Measurements from ENCODE around the gene FIBP.
"Not testable (repeated sequence)": the region's sequence is repeated elsewhere in the genome, so short reads cannot be mapped to it uniquely, and the experiment has no call there.

Gene FIBP

DNA sequence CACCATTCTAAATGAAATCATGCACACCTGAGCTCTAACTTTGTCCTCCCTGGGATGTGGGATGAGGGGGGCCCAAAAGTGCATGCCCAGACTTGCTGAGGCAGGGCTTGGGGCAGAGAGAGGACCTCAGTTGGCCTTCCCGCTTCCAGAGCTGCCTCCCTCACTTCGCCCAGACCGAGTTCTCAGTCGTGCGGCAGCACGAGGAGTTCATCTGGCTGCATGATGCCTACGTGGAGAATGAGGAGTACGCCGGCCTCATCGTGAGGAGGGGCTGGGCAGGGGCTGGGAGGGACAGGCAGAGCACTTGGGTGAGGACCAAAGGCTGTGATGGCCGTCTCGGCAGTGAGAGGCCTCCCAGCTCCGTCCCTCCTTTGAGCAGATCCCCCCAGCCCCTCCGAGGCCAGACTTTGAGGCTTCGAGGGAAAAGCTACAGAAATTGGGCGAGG lies 38.5 kb downstream of the FIBP start:
- Mint-ChIP-seq H3K4me3 (no peak overlapping the region), H3K27me3 (ENCODE audit: low read depth) (no peaks in the 10 kb centered on the region), H3K36me3 (ENCODE audit: low read depth) (peaks cover 45% of the 10 kb centered on the region), H3K4me1 (ENCODE audit: low read depth) (peaks cover 13% of the 10 kb centered on the region), H3K9me3 (peaks cover 8% of the 10 kb centered on the region), H3K27ac (no peak overlapping the region)
- no peak for DNase-seq (ENCODE audit: low spot score)

DNA sequence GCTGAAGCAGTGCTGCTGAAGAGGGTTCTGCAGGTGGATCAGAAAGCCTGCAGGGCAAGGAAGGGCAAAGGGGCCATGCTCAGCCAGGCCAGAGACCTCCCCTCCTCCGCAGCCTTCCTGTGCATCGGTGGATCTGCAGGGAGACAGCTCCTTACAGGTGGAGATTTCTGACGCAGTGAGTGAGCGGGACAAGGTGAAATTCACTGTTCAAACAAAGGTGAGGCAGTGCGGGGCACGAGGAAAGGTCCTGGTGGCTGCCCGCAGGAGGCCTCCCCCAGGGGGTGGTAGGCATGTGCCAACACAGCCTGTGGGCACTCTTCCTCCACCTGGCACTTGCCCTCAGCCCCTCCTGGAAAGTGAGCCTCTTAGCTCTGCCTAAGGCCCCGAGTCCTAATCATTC lies 38.9 kb downstream of the FIBP start:
- Mint-ChIP-seq H3K4me3 (no peak overlapping the region), H3K9me3 (peaks cover 8% of the 10 kb centered on the region), H3K27ac (no peak overlapping the region), H3K4me1 (ENCODE audit: low read depth) (peaks cover 8% of the 10 kb centered on the region), H3K36me3 (ENCODE audit: low read depth) (peaks cover 41% of the 10 kb centered on the region), H3K27me3 (ENCODE audit: low read depth) (no peaks in the 10 kb centered on the region)
- no peak for DNase-seq (ENCODE audit: low spot score)

DNA sequence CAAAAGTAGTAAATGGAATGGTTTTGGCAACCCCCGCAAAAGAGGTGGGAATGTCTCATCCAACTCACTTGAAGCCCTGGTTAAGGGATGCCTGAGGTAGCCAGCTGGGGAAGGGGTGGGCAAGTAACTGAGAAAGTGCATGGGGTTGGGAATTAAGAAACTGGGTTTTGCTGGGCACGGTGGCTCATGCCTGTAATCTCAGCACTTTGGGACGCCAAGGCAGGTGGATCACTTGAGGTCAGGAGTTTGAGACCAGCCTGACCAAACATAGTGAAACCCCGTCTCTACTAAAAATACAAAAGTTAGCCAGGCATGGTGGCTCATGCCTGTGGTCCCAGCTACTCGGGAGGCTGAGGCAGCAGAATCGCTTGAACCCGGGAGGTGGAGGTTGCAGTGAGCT lies 39.6 kb downstream of the FIBP start:
- not testable (repeated sequence) for H3K4me1 Mint-ChIP-seq (ENCODE audit: low read depth); H3K9me3 Mint-ChIP-seq; H3K27ac Mint-ChIP-seq; H3K4me3 Mint-ChIP-seq; H3K27me3 Mint-ChIP-seq (ENCODE audit: low read depth); DNase-seq (ENCODE audit: low spot score)
- peaks cover 34% of the 10 kb centered on the region for H3K36me3 Mint-ChIP-seq (ENCODE audit: low read depth)

DNA sequence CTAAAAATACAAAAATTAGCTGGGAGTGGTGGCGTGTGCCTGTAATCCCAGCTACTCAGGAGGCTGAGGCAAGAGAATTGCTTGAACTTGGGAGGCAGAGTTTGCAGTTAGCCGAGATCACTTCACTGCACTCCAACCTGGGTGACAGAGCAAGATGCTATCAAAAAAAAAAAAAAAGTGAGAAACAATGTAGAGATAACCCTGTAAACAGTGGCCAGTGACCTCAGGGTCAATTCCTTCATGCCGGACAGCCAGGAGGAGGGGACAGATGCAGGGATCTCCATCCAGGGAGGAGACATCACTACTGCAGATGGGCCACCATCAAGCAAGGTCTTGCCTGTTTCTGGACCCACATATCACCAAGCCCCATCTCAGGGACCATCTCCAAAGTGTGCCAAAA lies 40.5 kb downstream of the FIBP start:
- Mint-ChIP-seq H3K4me1 (ENCODE audit: low read depth) (peaks cover 2% of the 10 kb centered on the region), H3K9me3 (peaks cover 8% of the 10 kb centered on the region), H3K4me3 (no peak overlapping the region), H3K27me3 (ENCODE audit: low read depth) (no peaks in the 10 kb centered on the region), H3K36me3 (ENCODE audit: low read depth) (peaks cover 26% of the 10 kb centered on the region), H3K27ac (no peak overlapping the region)
- DNase-seq (ENCODE audit: low spot score) = no peak

DNA sequence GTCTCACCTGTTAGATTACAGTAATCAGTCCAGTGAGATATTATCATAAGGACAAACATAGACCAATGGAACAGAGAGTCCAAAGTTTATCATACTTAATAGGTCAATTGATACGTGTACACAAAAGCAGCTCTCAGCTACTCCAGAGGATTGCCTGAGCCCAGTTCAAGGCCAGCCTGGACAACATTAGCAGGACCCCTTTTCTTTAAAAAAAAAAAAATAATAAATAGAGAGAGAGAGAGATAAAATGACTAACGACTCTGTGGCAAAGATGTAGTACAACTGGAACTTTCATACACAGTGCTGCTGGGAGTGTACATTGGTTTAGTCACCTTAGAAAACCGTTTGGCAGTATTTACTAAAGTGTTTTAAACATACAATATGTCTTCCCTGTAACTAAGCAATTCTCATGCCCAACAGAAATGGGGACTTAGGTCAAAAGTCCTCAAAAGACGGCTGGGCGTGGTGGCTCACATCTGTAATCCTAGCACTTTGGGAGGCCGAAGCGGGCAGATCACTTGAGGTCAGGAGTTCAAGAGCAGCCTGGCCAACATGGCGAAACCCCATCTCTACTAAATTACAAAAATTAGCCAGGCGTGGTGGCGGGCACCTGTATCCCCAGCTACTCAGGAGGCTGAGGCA lies 43.9 kb downstream of the FIBP start:
- H3K27ac Mint-ChIP-seq = no peak overlapping the region
- no peak overlapping the region for H3K4me3 Mint-ChIP-seq
- no peaks in the 10 kb centered on the region for H3K4me1 Mint-ChIP-seq (ENCODE audit: low read depth)
- no peaks in the 10 kb centered on the region for H3K36me3 Mint-ChIP-seq (ENCODE audit: low read depth)
- no peaks in the 10 kb centered on the region for H3K27me3 Mint-ChIP-seq (ENCODE audit: low read depth)
- no peak for DNase-seq (ENCODE audit: low spot score)
- H3K9me3 Mint-ChIP-seq = no peaks in the 10 kb centered on the region

DNA sequence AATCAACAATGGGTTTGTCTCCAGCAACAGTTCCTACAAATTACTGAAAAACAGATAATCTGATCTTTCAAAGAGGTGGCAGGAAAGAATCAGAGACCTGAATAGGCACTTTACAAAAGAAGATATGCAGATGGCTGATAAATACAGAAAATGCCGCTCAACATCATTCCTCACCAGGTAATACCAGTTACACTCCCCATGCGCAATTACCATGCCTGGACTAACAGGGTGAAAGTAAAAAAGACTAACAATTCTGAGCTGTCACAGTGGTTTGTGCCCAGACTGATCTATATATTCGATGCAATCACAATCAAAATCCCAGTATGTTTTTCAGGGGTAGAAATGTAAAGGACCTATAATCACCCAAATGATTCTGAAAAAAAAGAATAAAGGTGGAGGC lies 44.5 kb downstream of the FIBP start:
- H3K36me3 Mint-ChIP-seq (ENCODE audit: low read depth) = no peaks in the 10 kb centered on the region
- no peaks in the 10 kb centered on the region for H3K27me3 Mint-ChIP-seq (ENCODE audit: low read depth)
- H3K4me3 Mint-ChIP-seq = no peak overlapping the region
- no peaks in the 10 kb centered on the region for H3K9me3 Mint-ChIP-seq
- DNase-seq (ENCODE audit: low spot score) = no peak
- H3K27ac Mint-ChIP-seq = no peak overlapping the region
- no peaks in the 10 kb centered on the region for H3K4me1 Mint-ChIP-seq (ENCODE audit: low read depth)

DNA sequence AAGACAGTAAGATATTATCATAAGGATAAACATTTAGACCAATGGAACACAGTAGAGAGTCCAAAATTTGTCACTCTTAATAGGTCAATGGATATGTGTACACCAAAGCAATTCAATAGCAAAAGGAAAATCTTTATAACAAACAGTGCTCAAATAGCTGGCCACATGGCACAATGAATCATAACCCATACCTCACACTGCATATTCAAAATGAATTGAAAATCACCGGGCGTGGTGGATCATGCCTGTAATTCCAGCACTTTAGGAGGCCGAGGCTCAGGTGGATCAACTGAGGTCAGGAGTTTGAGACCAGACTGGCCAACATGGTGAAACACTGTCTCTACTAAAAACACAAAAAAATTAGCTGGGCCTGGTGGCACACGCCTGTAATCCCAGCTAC lies 46.1 kb downstream of the FIBP start:
- H3K9me3 Mint-ChIP-seq = no peaks in the 10 kb centered on the region
- H3K27me3 Mint-ChIP-seq (ENCODE audit: low read depth) = no peaks in the 10 kb centered on the region
- H3K4me1 Mint-ChIP-seq (ENCODE audit: low read depth) = no peaks in the 10 kb centered on the region
- H3K36me3 Mint-ChIP-seq (ENCODE audit: low read depth) = no peaks in the 10 kb centered on the region
- no peak overlapping the region for H3K4me3 Mint-ChIP-seq
- no peak overlapping the region for H3K27ac Mint-ChIP-seq
- DNase-seq (ENCODE audit: low spot score) = no peak

DNA sequence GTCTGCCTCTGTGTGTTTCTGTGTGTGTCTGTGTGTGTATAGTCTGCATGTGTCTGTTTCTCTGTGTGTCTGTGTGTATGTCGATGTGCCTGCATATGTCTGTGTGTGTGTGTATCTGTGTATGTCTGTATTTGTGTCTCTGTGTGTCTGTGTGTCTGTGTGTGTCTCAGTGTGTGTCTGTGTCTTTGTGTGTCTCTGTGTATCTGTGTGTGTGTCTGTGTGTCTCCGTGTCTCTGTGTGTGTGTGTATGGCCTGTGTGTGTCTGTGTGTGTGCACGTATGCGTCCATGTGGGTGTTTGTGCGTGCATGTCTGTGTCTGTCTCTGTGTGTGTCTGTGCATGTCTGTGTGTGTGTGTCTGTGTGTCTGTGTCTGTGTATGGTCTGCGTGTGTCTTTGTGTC lies 54.1 kb downstream of the FIBP start:
- Mint-ChIP-seq H3K36me3 (ENCODE audit: low read depth) (no peaks in the 10 kb centered on the region), H3K27me3 (ENCODE audit: low read depth) (peaks cover 16% of the 10 kb centered on the region), H3K27ac (no peak overlapping the region), H3K4me1 (ENCODE audit: low read depth) (peaks cover 10% of the 10 kb centered on the region), H3K4me3 (no peak overlapping the region), H3K9me3 (no peaks in the 10 kb centered on the region)
- no peak for DNase-seq (ENCODE audit: low spot score)
